ENCODE measurements around the gene KDM6B. TPM values are rescaled to one million over a fixed set of nuclear protein-coding genes. Genes with fewer than 3 reads are reported as not detected.

Gene KDM6B
- total RNA-seq, 5 donors from 2014 or later (not counting 1 experiment from before 2014, with no cell fraction given), result 87.3 to 180 (median 108) TPM

DNA sequence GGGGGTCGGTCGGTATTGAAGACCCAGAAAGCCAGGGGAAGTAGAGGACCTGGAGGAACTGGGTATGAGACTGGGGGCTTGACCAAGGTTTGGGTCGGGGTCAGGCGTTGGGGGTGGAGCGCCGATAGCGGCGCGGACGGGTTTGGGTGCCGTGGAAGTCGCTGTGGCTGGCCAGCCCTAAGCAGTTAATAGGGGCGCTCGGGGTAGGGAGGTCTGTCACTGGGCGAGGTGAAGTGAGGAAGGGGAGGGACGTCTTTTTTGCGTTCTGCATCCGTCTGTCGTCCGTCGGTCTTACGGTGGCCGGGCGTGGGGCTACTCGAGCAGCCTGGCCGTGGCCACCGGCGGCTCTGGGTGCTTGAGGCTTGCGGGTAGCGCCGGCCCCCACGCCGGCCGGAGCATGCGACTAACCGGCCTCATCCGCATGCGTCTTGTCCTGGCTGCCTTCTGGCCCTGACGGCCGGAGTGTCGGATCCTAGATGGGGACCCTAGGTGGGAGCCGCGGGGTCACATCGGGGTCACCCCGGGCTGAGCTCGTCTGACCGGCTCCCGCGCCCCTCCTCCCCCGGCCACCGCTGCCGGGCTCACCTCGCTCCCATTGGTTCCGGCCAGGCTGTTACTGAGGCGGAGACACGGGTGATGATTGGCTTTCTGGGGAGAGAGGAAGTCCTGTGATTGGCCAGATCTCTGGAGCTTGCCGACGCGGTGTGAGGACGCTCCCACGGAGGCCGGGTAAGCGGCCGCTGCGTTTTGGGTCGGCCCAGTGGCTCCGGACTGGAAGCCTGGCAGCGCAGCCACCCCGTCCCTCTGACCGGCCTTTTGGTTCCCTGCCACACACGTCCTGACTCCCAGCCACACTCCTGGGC, 10.5 kb downstream of the KDM6B start:
- H3K4me1 Mint-ChIP-seq, result peaks cover 39 to 56% (median 50%) of the 10 kb centered on the region in 3 donors
- H3K36me3 Mint-ChIP-seq, result peaks cover 4% of the 10 kb centered on the region
- H3K27ac Mint-ChIP-seq, result peak overlapping the region; percentile 96 to 98
- DNase-seq (peak in 34 of 35 experiments; percentile 61 to 90 (median 74)), ATAC-seq (replicated peaks in 1 of 4) (peak; percentile 23 to 51 (median 42))
- Histone ChIP-seq H3K27me3 (replicated peaks in 1 of 2; ENCODE audit: control insufficient read depth in 2 of 2, extremely low read depth in 1 of 2, insufficient read depth in 2 of 2, low read length in 1 of 2) (no peaks in the 10 kb centered on the region), H3K36me3 (ENCODE audit: control insufficient read depth in 2 of 2, extremely low read depth in 1 of 2, insufficient read depth in 1 of 2, low read length in 1 of 2) (peaks cover 5 to 44% of the 10 kb centered on the region in 2 donors), H3K9me3 (no peaks in the 10 kb centered on the region), H3K27ac (ENCODE audit: low read length) (peak overlapping the region; percentile 100), H3K4me3 (ENCODE audit: control insufficient read depth in 1 of 2, extremely low read depth in 1 of 2, low read length in 1 of 2) (peak overlapping the region; percentile 87 to 91), H3K4me1 (ENCODE audit: control insufficient read depth in 1 of 2, extremely low read depth in 1 of 2, insufficient read depth in 2 of 2, low read length in 2 of 2) (peaks cover 31 to 59% of the 10 kb centered on the region in 2 experiments)
- ChIA-PET POLR2A (interaction anchor here (0.5 to 1.6 kb wide), 10 partner anchors 9 to 1014 kb away, joined by 3 to 13 read pairs (median 4); partner anchors contain the start of gene NAA38 (in 1 of the 2)), CTCF (interaction anchor here in 1 of 2 donors (1.2 to 1.7 kb wide), 3 partner anchors 9 to 17 kb away, joined by 3 to 9 read pairs (median 6); partner anchors contain the start of gene NAA38)
- H3K9me3 Mint-ChIP-seq, result no peaks in the 10 kb centered on the region
- WGBS (ENCODE audit: insufficient coverage), result under 1% methylated on average over 60 of the region's 71 CpGs
- peak overlapping the region; percentile 87 to 100 (median 94) for H3K4me3 Mint-ChIP-seq
- no peaks in the 10 kb centered on the region for H3K27me3 Mint-ChIP-seq

DNA sequence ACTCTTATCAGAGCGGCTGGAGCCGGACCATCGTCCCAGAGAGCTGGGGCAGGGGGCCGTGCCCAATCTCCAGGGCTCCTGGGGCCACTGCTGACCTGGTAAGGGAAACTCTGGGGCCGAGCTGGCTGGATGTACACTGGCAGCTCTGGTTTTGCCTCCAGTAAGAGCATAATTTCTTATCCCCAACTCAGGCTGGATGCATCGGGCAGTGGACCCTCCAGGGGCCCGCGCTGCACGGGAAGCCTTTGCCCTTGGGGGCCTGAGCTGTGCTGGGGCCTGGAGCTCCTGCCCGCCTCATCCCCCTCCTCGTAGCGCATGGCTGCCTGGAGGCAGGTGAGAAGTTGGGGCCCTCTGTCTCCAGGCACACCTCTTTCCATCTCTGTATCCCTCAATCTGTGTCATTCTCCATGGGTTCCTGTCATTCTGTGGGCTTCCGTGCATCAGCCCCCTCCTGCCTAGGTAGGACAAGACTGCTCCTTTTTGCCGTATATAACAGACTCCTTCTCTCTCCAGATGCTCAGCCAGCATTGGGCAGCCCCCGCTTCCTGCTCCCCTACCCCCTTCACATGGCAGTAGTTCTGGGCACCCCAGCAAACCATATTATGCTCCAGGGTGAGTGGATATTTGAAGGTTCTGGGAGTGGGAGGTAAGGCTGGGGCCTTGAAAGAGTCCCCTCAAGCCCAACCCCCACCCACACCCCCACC, 11.5 kb downstream of the KDM6B start:
- 81% methylated on average over 9 of the region's 15 CpGs for WGBS (ENCODE audit: insufficient coverage)
- H3K4me1 Mint-ChIP-seq, result peaks cover 30 to 46% (median 41%) of the 10 kb centered on the region in 3 donors
- peaks cover 8% of the 10 kb centered on the region for H3K36me3 Mint-ChIP-seq
- Histone ChIP-seq H3K27me3 (replicated peaks in 1 of 2; ENCODE audit: control insufficient read depth in 2 of 2, extremely low read depth in 1 of 2, insufficient read depth in 2 of 2, low read length in 1 of 2) (no peaks in the 10 kb centered on the region), H3K36me3 (ENCODE audit: control insufficient read depth in 2 of 2, extremely low read depth in 1 of 2, insufficient read depth in 1 of 2, low read length in 1 of 2) (peaks cover 5 to 44% of the 10 kb centered on the region in 2 donors), H3K27ac (ENCODE audit: low read length) (peak overlapping the region; percentile 100), H3K9me3 (no peaks in the 10 kb centered on the region), H3K4me3 (ENCODE audit: control insufficient read depth in 1 of 2, extremely low read depth in 1 of 2, low read length in 1 of 2) (peak overlapping the region in 1 of 2 donors; percentile 91), H3K4me1 (ENCODE audit: control insufficient read depth in 1 of 2, extremely low read depth in 1 of 2, insufficient read depth in 2 of 2, low read length in 2 of 2) (peaks cover 21 to 49% of the 10 kb centered on the region in 2 experiments)
- no peaks in the 10 kb centered on the region for H3K27me3 Mint-ChIP-seq
- ChIA-PET CTCF (interaction anchor here (0.5 to 1.7 kb wide), 4 partner anchors 10 to 17 kb away, joined by 3 to 9 read pairs (median 4); partner anchors contain the start of gene NAA38 (in 1 of the 2)), POLR2A (interaction anchor here (0.6 to 1.6 kb wide), 6 partner anchors 10 to 1015 kb away, joined by 3 to 13 read pairs (median 4); partner anchors contain the start of gene NAA38 (in 1 of the 2))
- H3K4me3 Mint-ChIP-seq, result peak overlapping the region; percentile 87 to 100 (median 94)
- no peaks in the 10 kb centered on the region for H3K9me3 Mint-ChIP-seq
- ATAC-seq (replicated peaks in 1 of 4), result no peak
- peak in 1 of 35 experiments; percentile 28 for DNase-seq
- peak overlapping the region; percentile 55 to 96 for H3K27ac Mint-ChIP-seq

GRCh38 chr17:7846063-7846735, 12.2 kb downstream of the KDM6B start:
- WGBS (ENCODE audit: insufficient coverage), result 90% methylated on average over 14 of the region's 22 CpGs
- CTCF ChIA-PET, result interaction anchor here in 1 of 2 donors (1.6 to 1.7 kb wide), 2 partner anchors 11 to 15 kb away, joined by 3 to 9 read pairs; partner anchors contain the start of gene NAA38
- DNase-seq (peak in 2 of 35 experiments; percentile 8 to 10), ATAC-seq (replicated peaks in 1 of 4) (no peak)
- peaks cover 5 to 40% of the 10 kb centered on the region in 2 donors for H3K36me3 ChIP-seq (ENCODE audit: control insufficient read depth in 2 of 2, extremely low read depth in 1 of 2, insufficient read depth in 1 of 2, low read length in 1 of 2)
- peak overlapping the region; percentile 31 to 100 (median 39) for H3K4me3 Mint-ChIP-seq
- no peaks in the 10 kb centered on the region for H3K9me3 ChIP-seq
- peak overlapping the region; percentile 46 to 48 for H3K27ac Mint-ChIP-seq
- POLR2A ChIA-PET, result interaction anchor here (0.6 to 1.6 kb wide), 2 partner anchors 11 to 12 kb away, joined by 3 to 9 read pairs; partner anchors contain the start of genes KDM6B (in 1 of the 2) and NAA38 (in 1 of the 2)
- H3K27ac ChIP-seq (ENCODE audit: low read length), result no peak overlapping the region
- H3K4me1 Mint-ChIP-seq, result peaks cover 30 to 46% (median 41%) of the 10 kb centered on the region in 3 donors
- no peaks in the 10 kb centered on the region for H3K27me3 Mint-ChIP-seq
- H3K4me3 ChIP-seq (ENCODE audit: control insufficient read depth in 1 of 2, extremely low read depth in 1 of 2, low read length in 1 of 2), result no peak overlapping the region
- no peaks in the 10 kb centered on the region for H3K27me3 ChIP-seq (replicated peaks in 1 of 2; ENCODE audit: control insufficient read depth in 2 of 2, extremely low read depth in 1 of 2, insufficient read depth in 2 of 2, low read length in 1 of 2)
- no peaks in the 10 kb centered on the region for H3K9me3 Mint-ChIP-seq
- peaks cover 16 to 49% of the 10 kb centered on the region in 2 experiments for H3K4me1 ChIP-seq (ENCODE audit: control insufficient read depth in 1 of 2, extremely low read depth in 1 of 2, insufficient read depth in 2 of 2, low read length in 2 of 2)
- peaks cover 5% of the 10 kb centered on the region for H3K36me3 Mint-ChIP-seq

DNA sequence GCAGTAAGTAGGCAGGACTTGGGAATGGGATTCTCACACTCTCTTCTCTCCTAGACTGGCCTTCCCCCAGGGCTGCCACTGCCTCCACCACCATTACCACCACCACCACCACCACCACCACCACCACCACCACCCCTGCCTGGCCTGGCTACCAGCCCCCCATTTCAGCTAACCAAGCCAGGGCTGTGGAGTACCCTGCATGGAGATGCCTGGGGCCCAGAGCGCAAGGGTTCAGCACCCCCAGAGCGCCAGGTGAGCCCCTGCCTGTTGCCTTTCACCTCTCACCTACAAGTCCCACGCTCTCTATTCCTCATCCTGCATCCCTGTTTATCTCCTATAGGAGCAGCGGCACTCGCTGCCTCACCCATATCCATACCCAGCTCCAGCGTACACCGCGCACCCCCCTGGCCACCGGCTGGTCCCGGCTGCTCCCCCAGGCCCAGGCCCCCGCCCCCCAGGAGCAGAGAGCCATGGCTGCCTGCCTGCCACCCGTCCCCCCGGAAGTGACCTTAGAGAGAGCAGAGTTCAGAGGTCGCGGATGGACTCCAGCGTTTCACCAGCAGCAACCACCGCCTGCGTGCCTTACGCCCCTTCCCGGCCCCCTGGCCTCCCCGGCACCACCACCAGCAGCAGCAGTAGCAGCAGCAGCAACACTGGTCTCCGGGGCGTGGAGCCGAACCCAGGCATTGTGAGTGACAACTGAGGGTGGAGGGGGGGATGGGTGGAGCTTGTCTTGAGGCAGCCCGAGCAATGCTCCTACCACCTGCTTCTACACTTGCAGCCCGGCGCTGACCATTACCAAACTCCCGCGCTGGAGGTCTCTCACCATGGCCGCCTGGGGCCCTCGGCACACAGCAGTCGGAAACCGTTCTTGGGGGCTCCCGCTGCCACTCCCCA, 13.0 kb downstream of the KDM6B start:
- POLR2A ChIA-PET, result no interaction called here
- Mint-ChIP-seq H3K27me3 (no peaks in the 10 kb centered on the region), H3K9me3 (no peaks in the 10 kb centered on the region), H3K4me3 (peak overlapping the region in 1 of 3 donors; percentile 56), H3K36me3 (peaks cover 5% of the 10 kb centered on the region), H3K4me1 (peaks cover 35 to 46% (median 46%) of the 10 kb centered on the region in 3 donors), H3K27ac (no peak overlapping the region)
- no peak overlapping the region for H3K27ac ChIP-seq (ENCODE audit: low read length)
- ATAC-seq (replicated peaks in 1 of 4), result no peak
- 93% methylated on average over 8 of the region's 34 CpGs for WGBS (ENCODE audit: insufficient coverage)
- H3K27me3 ChIP-seq (replicated peaks in 1 of 2; ENCODE audit: control insufficient read depth in 2 of 2, extremely low read depth in 1 of 2, insufficient read depth in 2 of 2, low read length in 1 of 2), result no peaks in the 10 kb centered on the region
- no peak overlapping the region for H3K4me3 ChIP-seq (ENCODE audit: control insufficient read depth in 1 of 2, extremely low read depth in 1 of 2, low read length in 1 of 2)
- CTCF ChIA-PET, result no interaction called here
- no peaks in the 10 kb centered on the region for H3K9me3 ChIP-seq
- peaks cover 5 to 40% of the 10 kb centered on the region in 2 donors for H3K36me3 ChIP-seq (ENCODE audit: control insufficient read depth in 2 of 2, extremely low read depth in 1 of 2, insufficient read depth in 1 of 2, low read length in 1 of 2)
- H3K4me1 ChIP-seq (ENCODE audit: control insufficient read depth in 1 of 2, extremely low read depth in 1 of 2, insufficient read depth in 2 of 2, low read length in 2 of 2), result peaks cover 16 to 49% of the 10 kb centered on the region in 2 experiments
- DNase-seq, result peak in 3 of 35 experiments; percentile 15 to 28 (median 24)

GRCh38 chr17:7848131-7848579, 14.1 kb downstream of the KDM6B start:
- no peak for ATAC-seq (replicated peaks in 1 of 4)
- DNase-seq, result peak in 1 of 35 experiments; percentile 8
- peaks cover 36 to 40% (median 37%) of the 10 kb centered on the region in 3 donors for H3K4me1 Mint-ChIP-seq
- WGBS (ENCODE audit: insufficient coverage), result 83% methylated on average over 17 of the region's 20 CpGs
- no peaks in the 10 kb centered on the region for H3K27me3 Mint-ChIP-seq
- H3K9me3 Mint-ChIP-seq, result no peaks in the 10 kb centered on the region
- H3K4me3 ChIP-seq (ENCODE audit: control insufficient read depth in 1 of 2, extremely low read depth in 1 of 2, low read length in 1 of 2), result no peak overlapping the region
- no peaks in the 10 kb centered on the region for H3K27me3 ChIP-seq (replicated peaks in 1 of 2; ENCODE audit: control insufficient read depth in 2 of 2, extremely low read depth in 1 of 2, insufficient read depth in 2 of 2, low read length in 1 of 2)
- peaks cover 5% of the 10 kb centered on the region for H3K36me3 Mint-ChIP-seq
- ChIA-PET CTCF (no interaction called here), POLR2A (interaction anchor here in 1 of 2 donors (0.6 kb wide), 1 partner anchor 84 kb away, joined by 3 read pairs; the partner anchor contains the start of gene TRAPPC1)
- no peak overlapping the region for H3K27ac ChIP-seq (ENCODE audit: low read length)
- H3K36me3 ChIP-seq (ENCODE audit: control insufficient read depth in 2 of 2, extremely low read depth in 1 of 2, insufficient read depth in 1 of 2, low read length in 1 of 2), result peaks cover 8 to 48% of the 10 kb centered on the region in 2 donors
- H3K9me3 ChIP-seq, result no peaks in the 10 kb centered on the region
- peaks cover 14 to 42% of the 10 kb centered on the region in 2 experiments for H3K4me1 ChIP-seq (ENCODE audit: control insufficient read depth in 1 of 2, extremely low read depth in 1 of 2, insufficient read depth in 2 of 2, low read length in 2 of 2)
- H3K4me3 Mint-ChIP-seq, result no peak overlapping the region
- no peak overlapping the region for H3K27ac Mint-ChIP-seq

Data from T-cell (primary cell).